ENCODE measurements around the gene CCDC92B. TPM values are rescaled to one million over a fixed set of nuclear protein-coding genes. Genes with fewer than 3 reads are reported as not detected.
"Not testable (repeated sequence)": the region's sequence is repeated elsewhere in the genome, so short reads cannot be mapped to it uniquely, and the experiment has no call there.

The CCDC92B gene
- total RNA-seq, 1 donor from 2014 or later = 0.27 TPM

- DNase-seq (ENCODE audit: low spot score); intact Hi-C loops (cut with DNase I); ATAC-seq: not testable (repeated sequence)
These were observed 70.2 kb downstream of the CCDC92B start for GRCh38 chr17:2679247-2679646.

Small RNAs within 50 kb of the gene (microRNA-seq; reads per million reads assigned to microRNA genes)
- gene MIR1253 (not detected), gene MIR6776 (not detected)

Other genes with a start within 250 kb of the CCDC92B start
- 39.0 TPM for gene METTL16, start 237.8 kb downstream of the CCDC92B start, total RNA-seq
- 160 TPM for gene PAFAH1B1, start 156.0 kb downstream of the CCDC92B start, total RNA-seq
- gene CLUH, start 37.9 kb downstream of the CCDC92B start, total RNA-seq = 39.2 TPM
- gene RAP1GAP2, start 46.8 kb upstream of the CCDC92B start, total RNA-seq = 8.4 TPM

Measured in sciatic nerve (tissue), 2 donors.